ENCODE results near the gene APOBEC3A.

The APOBEC3A gene

GRCh38 chr22:38963872-38964271 lies 6.5 kb downstream of the APOBEC3A start:
- Histone ChIP-seq H3K36me3 (ENCODE audit: insufficient read depth, low read length) (no peaks in the 10 kb centered on the region), H3K9me3 (replicated peaks; ENCODE audit: low read length) (no peaks in the 10 kb centered on the region), H3K4me1 (ENCODE audit: control insufficient read depth, insufficient read depth, low read length) (no peaks in the 10 kb centered on the region), H3K27me3 (ENCODE audit: control insufficient read depth, insufficient read depth, low read length) (peaks cover 62% of the 10 kb centered on the region), H3K4me3 (ENCODE audit: low read length) (no peak overlapping the region), H3K9ac (ENCODE audit: low read depth, low read length) (no peak overlapping the region), H3K4me2 (ENCODE audit: low read length) (no peak overlapping the region)

GRCh38 chr22:38964306-38964705 lies 6.9 kb downstream of the APOBEC3A start:
- H3K9ac ChIP-seq (ENCODE audit: low read depth, low read length) = no peak overlapping the region
- no peaks in the 10 kb centered on the region for H3K36me3 ChIP-seq (ENCODE audit: insufficient read depth, low read length)
- no peaks in the 10 kb centered on the region for H3K9me3 ChIP-seq (replicated peaks; ENCODE audit: low read length)
- no peak overlapping the region for H3K4me2 ChIP-seq (ENCODE audit: low read length)
- peaks cover 62% of the 10 kb centered on the region for H3K27me3 ChIP-seq (ENCODE audit: control insufficient read depth, insufficient read depth, low read length)
- H3K4me3 ChIP-seq (ENCODE audit: low read length) = no peak overlapping the region
- no peaks in the 10 kb centered on the region for H3K4me1 ChIP-seq (ENCODE audit: control insufficient read depth, insufficient read depth, low read length)

- Histone ChIP-seq H3K4me3 (ENCODE audit: low read length) (no peak overlapping the region), H3K4me2 (ENCODE audit: low read length) (no peak overlapping the region), H3K27me3 (ENCODE audit: control insufficient read depth, insufficient read depth, low read length) (peaks cover 58% of the 10 kb centered on the region), H3K4me1 (ENCODE audit: control insufficient read depth, insufficient read depth, low read length) (no peaks in the 10 kb centered on the region), H3K36me3 (ENCODE audit: insufficient read depth, low read length) (no peaks in the 10 kb centered on the region), H3K9ac (ENCODE audit: low read depth, low read length) (no peak overlapping the region), H3K9me3 (replicated peaks; ENCODE audit: low read length) (no peaks in the 10 kb centered on the region)
Measured at GRCh38 chr22:38964989-38965388, 7.6 kb downstream of the APOBEC3A start.

- Histone ChIP-seq H3K36me3 (ENCODE audit: insufficient read depth, low read length) (no peaks in the 10 kb centered on the region), H3K4me1 (ENCODE audit: control insufficient read depth, insufficient read depth, low read length) (no peaks in the 10 kb centered on the region), H3K9ac (ENCODE audit: low read depth, low read length) (no peak overlapping the region), H3K4me2 (ENCODE audit: low read length) (no peak overlapping the region), H3K27me3 (ENCODE audit: control insufficient read depth, insufficient read depth, low read length) (peaks cover 62% of the 10 kb centered on the region), H3K9me3 (replicated peaks; ENCODE audit: low read length) (no peaks in the 10 kb centered on the region), H3K4me3 (ENCODE audit: low read length) (no peak overlapping the region)
Measured at GRCh38 chr22:38965614-38966379, 8.4 kb downstream of the APOBEC3A start.

- Histone ChIP-seq H3K4me2 (ENCODE audit: low read length) (no peak overlapping the region), H3K9ac (ENCODE audit: low read depth, low read length) (no peak overlapping the region), H3K4me3 (ENCODE audit: low read length) (no peak overlapping the region), H3K36me3 (ENCODE audit: insufficient read depth, low read length) (no peaks in the 10 kb centered on the region), H3K27me3 (ENCODE audit: control insufficient read depth, insufficient read depth, low read length) (peaks cover 68% of the 10 kb centered on the region), H3K9me3 (replicated peaks; ENCODE audit: low read length) (no peaks in the 10 kb centered on the region), H3K4me1 (ENCODE audit: control insufficient read depth, insufficient read depth, low read length) (no peaks in the 10 kb centered on the region)
Measured at GRCh38 chr22:38966380-38966702, 8.9 kb downstream of the APOBEC3A start.

GRCh38 chr22:38966942-38967341 lies 9.5 kb downstream of the APOBEC3A start:
- H3K9me3 ChIP-seq (replicated peaks; ENCODE audit: low read length) = no peaks in the 10 kb centered on the region
- H3K4me1 ChIP-seq (ENCODE audit: control insufficient read depth, insufficient read depth, low read length) = no peaks in the 10 kb centered on the region
- no peaks in the 10 kb centered on the region for H3K36me3 ChIP-seq (ENCODE audit: insufficient read depth, low read length)
- H3K27me3 ChIP-seq (ENCODE audit: control insufficient read depth, insufficient read depth, low read length) = peaks cover 70% of the 10 kb centered on the region
- H3K9ac ChIP-seq (ENCODE audit: low read depth, low read length) = no peak overlapping the region
- H3K4me3 ChIP-seq (ENCODE audit: low read length) = no peak overlapping the region
- no peak overlapping the region for H3K4me2 ChIP-seq (ENCODE audit: low read length)

GRCh38 chr22:38967451-38968450 lies 10.3 kb downstream of the APOBEC3A start:
- Histone ChIP-seq H3K27me3 (ENCODE audit: control insufficient read depth, insufficient read depth, low read length) (peaks cover 70% of the 10 kb centered on the region), H3K4me2 (ENCODE audit: low read length) (no peak overlapping the region), H3K4me1 (ENCODE audit: control insufficient read depth, insufficient read depth, low read length) (no peaks in the 10 kb centered on the region), H3K9me3 (replicated peaks; ENCODE audit: low read length) (no peaks in the 10 kb centered on the region), H3K9ac (ENCODE audit: low read depth, low read length) (no peak overlapping the region), H3K4me3 (ENCODE audit: low read length) (no peak overlapping the region), H3K36me3 (ENCODE audit: insufficient read depth, low read length) (no peaks in the 10 kb centered on the region)

- H3K4me1 ChIP-seq (ENCODE audit: control insufficient read depth, insufficient read depth, low read length) = no peaks in the 10 kb centered on the region
- H3K9ac ChIP-seq (ENCODE audit: low read depth, low read length) = no peak overlapping the region
- no peak overlapping the region for H3K4me2 ChIP-seq (ENCODE audit: low read length)
- H3K36me3 ChIP-seq (ENCODE audit: insufficient read depth, low read length) = no peaks in the 10 kb centered on the region
- H3K27me3 ChIP-seq (ENCODE audit: control insufficient read depth, insufficient read depth, low read length) = peaks cover 67% of the 10 kb centered on the region
- H3K4me3 ChIP-seq (ENCODE audit: low read length) = no peak overlapping the region
- H3K9me3 ChIP-seq (replicated peaks; ENCODE audit: low read length) = no peaks in the 10 kb centered on the region
Measured at GRCh38 chr22:38968801-38969200, 11.4 kb downstream of the APOBEC3A start.

GRCh38 chr22:38970551-38970950 lies 13.1 kb downstream of the APOBEC3A start:
- H3K4me3 ChIP-seq (ENCODE audit: low read length) = no peak overlapping the region
- no peak overlapping the region for H3K4me2 ChIP-seq (ENCODE audit: low read length)
- no peaks in the 10 kb centered on the region for H3K36me3 ChIP-seq (ENCODE audit: insufficient read depth, low read length)
- peaks cover 59% of the 10 kb centered on the region for H3K27me3 ChIP-seq (ENCODE audit: control insufficient read depth, insufficient read depth, low read length)
- no peaks in the 10 kb centered on the region for H3K9me3 ChIP-seq (replicated peaks; ENCODE audit: low read length)
- H3K4me1 ChIP-seq (ENCODE audit: control insufficient read depth, insufficient read depth, low read length) = no peaks in the 10 kb centered on the region
- no peak overlapping the region for H3K9ac ChIP-seq (ENCODE audit: low read depth, low read length)

- Histone ChIP-seq H3K9me3 (replicated peaks; ENCODE audit: low read length) (no peaks in the 10 kb centered on the region), H3K4me3 (ENCODE audit: low read length) (no peak overlapping the region), H3K36me3 (ENCODE audit: insufficient read depth, low read length) (no peaks in the 10 kb centered on the region), H3K27me3 (ENCODE audit: control insufficient read depth, insufficient read depth, low read length) (peaks cover 52% of the 10 kb centered on the region), H3K4me1 (ENCODE audit: control insufficient read depth, insufficient read depth, low read length) (no peaks in the 10 kb centered on the region), H3K4me2 (ENCODE audit: low read length) (no peak overlapping the region), H3K9ac (ENCODE audit: low read depth, low read length) (no peak overlapping the region)
Measured at GRCh38 chr22:38971202-38971601, 13.8 kb downstream of the APOBEC3A start.

GRCh38 chr22:38971791-38972190 lies 14.4 kb downstream of the APOBEC3A start:
- Histone ChIP-seq H3K9ac (ENCODE audit: low read depth, low read length) (no peak overlapping the region), H3K27me3 (ENCODE audit: control insufficient read depth, insufficient read depth, low read length) (peaks cover 46% of the 10 kb centered on the region), H3K4me3 (ENCODE audit: low read length) (no peak overlapping the region), H3K36me3 (ENCODE audit: insufficient read depth, low read length) (no peaks in the 10 kb centered on the region), H3K4me2 (ENCODE audit: low read length) (no peak overlapping the region), H3K4me1 (ENCODE audit: control insufficient read depth, insufficient read depth, low read length) (no peaks in the 10 kb centered on the region), H3K9me3 (replicated peaks; ENCODE audit: low read length) (no peaks in the 10 kb centered on the region)
